Activated CD4-positive, alpha-beta memory T cell treated with anti-CD3 and anti-CD28 coated beads, Interleukin-2, amount 10 ng/mL, durations not matched to agents 7 days and 5 days (primary cell): ENCODE results near the gene GALNS. TPM values are rescaled to one million over a fixed set of nuclear protein-coding genes. Genes with fewer than 3 reads are reported as not detected.

ENCODE experiments used
- CTCF ChIA-PET: fragments of 350-600 bp; sonication (Branson Sonifier 250); formaldehyde crosslinking; loops from one replicate; lab custom pipeline; 2021; ENCODE audit warnings: antibody characterized with exemption, inconsistent platforms; lab: Charles Lee
- POLR2A ChIA-PET: fragments of 350-600 bp; sonication (Branson Sonifier 250); formaldehyde crosslinking; loops from one replicate; lab custom pipeline; 2021; ENCODE audit warnings: antibody characterized with exemption; lab: Charles Lee
- DNase-seq: peaks from one replicate; pipeline ENCODE4 v3.0.0-alpha.2; 2020
- H3K27ac Mint-ChIP-seq: one replicate; pipeline ENCODE4 v1.8.0; 2021; ENCODE audit warnings: mild to moderate bottlenecking, mixed read lengths
- H3K27me3 Mint-ChIP-seq: one replicate; pipeline ENCODE4 v1.8.0; 2021; ENCODE audit warnings: mixed read lengths
- H3K36me3 Mint-ChIP-seq: one replicate; pipeline ENCODE4 v1.8.0; 2021; ENCODE audit warnings: low read depth, mixed read lengths
- H3K4me1 Mint-ChIP-seq: one replicate; pipeline ENCODE4 v1.8.0; 2021; ENCODE audit warnings: mixed read lengths
- H3K4me3 Mint-ChIP-seq: one replicate; pipeline ENCODE4 v1.8.0; 2021; ENCODE audit warnings: mild to moderate bottlenecking, mixed read lengths
- H3K9me3 Mint-ChIP-seq: one replicate; pipeline ENCODE4 v1.8.0; 2021; ENCODE audit warnings: mixed read lengths
- total RNA-seq, 2 experiments: library from RNA; stranded (reverse); gene quantifications; one replicate each; pipeline ENCODE4 v1.2.3, GENCODE V29; 2021

The GALNS gene
- total RNA-seq, 2 experiments from 2014 or later: 35.2 to 38.2 TPM

GRCh38 chr16:88854306-88855111 is 2.2 kb downstream of the GALNS start:
- Mint-ChIP-seq H3K4me3 (peak overlapping the region; percentile 53), H3K9me3 (no peaks in the 10 kb centered on the region), H3K27me3 (no peaks in the 10 kb centered on the region), H3K27ac (no peak overlapping the region), H3K36me3 (peaks cover 16% of the 10 kb centered on the region), H3K4me1 (peaks cover 34% of the 10 kb centered on the region)
- no peak for DNase-seq
- POLR2A ChIA-PET: interaction anchor here (4.9 kb wide), 1 partner anchor 43 kb away, joined by 59 read pairs; the partner anchor contains the start of gene APRT
- CTCF ChIA-PET: interaction anchor here (0.7 to 1.6 kb wide), 3 partner anchors 70 to 386 kb away, joined by 3 to 7 read pairs (median 4); no protein-coding TSS in a partner anchor

GRCh38 chr16:88853325-88853941 is 3.3 kb downstream of the GALNS start:
- H3K9me3 Mint-ChIP-seq: no peaks in the 10 kb centered on the region
- POLR2A ChIA-PET: no interaction called here
- DNase-seq: no peak
- H3K4me3 Mint-ChIP-seq: no peak overlapping the region
- no peak overlapping the region for H3K27ac Mint-ChIP-seq
- H3K27me3 Mint-ChIP-seq: no peaks in the 10 kb centered on the region
- CTCF ChIA-PET: interaction anchor here (0.9 kb wide), 1 partner anchor 387 kb away, joined by 3 read pairs; no protein-coding TSS in a partner anchor
- H3K36me3 Mint-ChIP-seq: peaks cover 7% of the 10 kb centered on the region
- peaks cover 29% of the 10 kb centered on the region for H3K4me1 Mint-ChIP-seq

- CTCF ChIA-PET: no interaction called here
- H3K27ac Mint-ChIP-seq: no peak overlapping the region
- H3K27me3 Mint-ChIP-seq: no peaks in the 10 kb centered on the region
Measured at GRCh38 chr16:88851616-88852015, 5.1 kb downstream of the GALNS start.

GRCh38 chr16:88850531-88851199 is 6.1 kb downstream of the GALNS start:
- ChIA-PET CTCF (no interaction called here), POLR2A (no interaction called here)
- DNase-seq: no peak
- Mint-ChIP-seq H3K27ac (no peak overlapping the region), H3K4me1 (peaks cover 16% of the 10 kb centered on the region), H3K27me3 (no peaks in the 10 kb centered on the region), H3K4me3 (no peak overlapping the region), H3K36me3 (no peaks in the 10 kb centered on the region), H3K9me3 (no peaks in the 10 kb centered on the region)

More at GRCh38 chr16:88851616-88852015, 5.1 kb downstream of the GALNS start:
- Mint-ChIP-seq H3K4me3 (no peak overlapping the region), H3K36me3 (no peaks in the 10 kb centered on the region), H3K9me3 (no peaks in the 10 kb centered on the region), H3K4me1 (peaks cover 19% of the 10 kb centered on the region)
- POLR2A ChIA-PET: no interaction called here
- no peak for DNase-seq

GRCh38 chr16:88848557-88848956 is 8.2 kb downstream of the GALNS start:
- no peaks in the 10 kb centered on the region for H3K27me3 Mint-ChIP-seq
- CTCF ChIA-PET: no interaction called here
- no peaks in the 10 kb centered on the region for H3K36me3 Mint-ChIP-seq
- no peak overlapping the region for H3K4me3 Mint-ChIP-seq
- H3K9me3 Mint-ChIP-seq: no peaks in the 10 kb centered on the region
- DNase-seq: no peak
- peaks cover 5% of the 10 kb centered on the region for H3K4me1 Mint-ChIP-seq
- POLR2A ChIA-PET: no interaction called here
- no peak overlapping the region for H3K27ac Mint-ChIP-seq

- Mint-ChIP-seq H3K4me1 (peaks cover 6% of the 10 kb centered on the region), H3K36me3 (no peaks in the 10 kb centered on the region), H3K27ac (no peak overlapping the region), H3K9me3 (no peaks in the 10 kb centered on the region), H3K27me3 (no peaks in the 10 kb centered on the region), H3K4me3 (no peak overlapping the region)
- CTCF ChIA-PET: no interaction called here
- POLR2A ChIA-PET: no interaction called here
- no peak for DNase-seq
Measured at GRCh38 chr16:88847654-88848053, 9.1 kb downstream of the GALNS start.

GRCh38 chr16:88846088-88846487 is 10.7 kb downstream of the GALNS start:
- no peaks in the 10 kb centered on the region for H3K27me3 Mint-ChIP-seq
- DNase-seq: no peak
- ChIA-PET CTCF (interaction anchor here (1.9 kb wide), 1 partner anchor 12 kb away, joined by 6 read pairs; no protein-coding TSS in a partner anchor), POLR2A (interaction anchor here (1.4 kb wide), 1 partner anchor 11 kb away, joined by 3 read pairs; the partner anchor contains the start of genes GALNS and TRAPPC2L)
- H3K27ac Mint-ChIP-seq: no peak overlapping the region
- H3K4me1 Mint-ChIP-seq: peaks cover 7% of the 10 kb centered on the region
- H3K9me3 Mint-ChIP-seq: no peaks in the 10 kb centered on the region
- H3K4me3 Mint-ChIP-seq: no peak overlapping the region
- no peaks in the 10 kb centered on the region for H3K36me3 Mint-ChIP-seq

- Mint-ChIP-seq H3K27me3 (no peaks in the 10 kb centered on the region), H3K4me3 (no peak overlapping the region), H3K27ac (no peak overlapping the region), H3K4me1 (peaks cover 7% of the 10 kb centered on the region), H3K9me3 (no peaks in the 10 kb centered on the region), H3K36me3 (no peaks in the 10 kb centered on the region)
- ChIA-PET POLR2A (no interaction called here), CTCF (no interaction called here)
- DNase-seq: no peak
Measured at GRCh38 chr16:88844419-88845036, 12.2 kb downstream of the GALNS start.

GRCh38 chr16:88843256-88843655 is 13.5 kb downstream of the GALNS start:
- no peaks in the 10 kb centered on the region for H3K27me3 Mint-ChIP-seq
- no peaks in the 10 kb centered on the region for H3K36me3 Mint-ChIP-seq
- DNase-seq: no peak
- H3K4me3 Mint-ChIP-seq: no peak overlapping the region
- no peaks in the 10 kb centered on the region for H3K9me3 Mint-ChIP-seq
- H3K27ac Mint-ChIP-seq: no peak overlapping the region
- H3K4me1 Mint-ChIP-seq: peaks cover 7% of the 10 kb centered on the region
- ChIA-PET POLR2A (no interaction called here), CTCF (no interaction called here)

- Mint-ChIP-seq H3K27me3 (no peaks in the 10 kb centered on the region), H3K36me3 (no peaks in the 10 kb centered on the region), H3K9me3 (no peaks in the 10 kb centered on the region), H3K27ac (no peak overlapping the region), H3K4me1 (peaks cover 7% of the 10 kb centered on the region), H3K4me3 (no peak overlapping the region)
- DNase-seq: no peak
- POLR2A ChIA-PET: no interaction called here
- CTCF ChIA-PET: no interaction called here
Measured at GRCh38 chr16:88842806-88843205, 13.9 kb downstream of the GALNS start.

GRCh38 chr16:88842308-88842756 is 14.4 kb downstream of the GALNS start:
- DNase-seq: no peak
- POLR2A ChIA-PET: no interaction called here
- no peaks in the 10 kb centered on the region for H3K27me3 Mint-ChIP-seq
- H3K27ac Mint-ChIP-seq: no peak overlapping the region
- no peaks in the 10 kb centered on the region for H3K9me3 Mint-ChIP-seq
- H3K4me1 Mint-ChIP-seq: peaks cover 7% of the 10 kb centered on the region
- CTCF ChIA-PET: no interaction called here
- no peak overlapping the region for H3K4me3 Mint-ChIP-seq
- no peaks in the 10 kb centered on the region for H3K36me3 Mint-ChIP-seq

GRCh38 chr16:88841521-88842307 is 15.0 kb downstream of the GALNS start:
- no peak for DNase-seq
- Mint-ChIP-seq H3K4me1 (peaks cover 7% of the 10 kb centered on the region), H3K9me3 (no peaks in the 10 kb centered on the region), H3K4me3 (no peak overlapping the region), H3K27me3 (no peaks in the 10 kb centered on the region), H3K27ac (no peak overlapping the region), H3K36me3 (no peaks in the 10 kb centered on the region)
- POLR2A ChIA-PET: interaction anchor here (0.9 kb wide), 1 partner anchor 16 kb away, joined by 4 read pairs; no protein-coding TSS in a partner anchor
- CTCF ChIA-PET: no interaction called here
